T-cell (primary cell): ENCODE results near the gene SLN. TPM values are rescaled to one million over a fixed set of nuclear protein-coding genes. Genes with fewer than 3 reads are reported as not detected.

Source experiments
- ATAC-seq, 4 experiments: fragments of 200-7000 bp in 3 of 4; fragments of 150-1000 bp in 1 of 4; cut with Tn5 transposase; replicated peaks in 1 of 4; 1 replicate in 3 of 4; 2 replicates in 1 of 4; pipeline ENCODE4 v1.10.0; 2021; ENCODE audit warnings: moderate library complexity in 3 of 4, mild to moderate bottlenecking in 2 of 4, moderate number of reproducible peaks in 1 of 4
- CTCF ChIA-PET, 2 donors: fragments of 300-600 bp; sonication (Branson Sonifier 250); formaldehyde crosslinking; loops; one replicate each; lab custom pipeline; 2022; ENCODE audit warnings: antibody characterized with exemption in 2 of 2; lab: Charles Lee
- POLR2A ChIA-PET, 2 donors: fragments of 300-600 bp; sonication (Branson Sonifier 250); formaldehyde crosslinking; loops; one replicate each; lab custom pipeline; 2022; ENCODE audit warnings: antibody characterized with exemption in 2 of 2; lab: Charles Lee
- DNase-seq, 35 experiments: peaks; one replicate each; pipeline versions ENCODE4 v3.0.0 to v3.0.0-alpha.2; 2013 to 2023
- H3K27ac ChIP-seq: one replicate; pipeline ENCODE4 v1.5.1; 2013; ENCODE audit warnings: low read length
- H3K27me3 ChIP-seq, 2 experiments: replicated peaks in 1 of 2; 1 replicate in 1 of 2; 2 replicates in 1 of 2; pipeline versions ENCODE4 v1.6.1 to v1.7.0; 2013; ENCODE audit warnings: low read length in 1 of 2, mixed read lengths in 1 of 2; ENCODE audit not compliant: control insufficient read depth in 2 of 2, insufficient read depth in 2 of 2; ENCODE audit errors: extremely low read depth in 1 of 2
- H3K36me3 ChIP-seq, 2 donors: 1 replicate in 1 of 2; 2 replicates in 1 of 2; pipeline versions ENCODE4 v1.6.1 to v1.7.0; 2013; ENCODE audit warnings: low read length in 1 of 2; ENCODE audit not compliant: control insufficient read depth in 2 of 2, insufficient read depth in 1 of 2; ENCODE audit errors: extremely low read depth in 1 of 2
- H3K4me1 ChIP-seq, 2 experiments: 1 replicate in 1 of 2; 2 replicates in 1 of 2; pipeline versions ENCODE4 v1.6.1 to v1.7.0; 2013; ENCODE audit warnings: low read length in 2 of 2, mixed read lengths in 1 of 2; ENCODE audit not compliant: insufficient read depth in 2 of 2, control insufficient read depth in 1 of 2; ENCODE audit errors: extremely low read depth in 1 of 2
- H3K4me3 ChIP-seq, 2 donors: 1 replicate in 1 of 2; 2 replicates in 1 of 2; pipeline versions ENCODE4 v1.5.1 to v1.7.0; 2013; ENCODE audit warnings: mild to moderate bottlenecking in 2 of 2, low read length in 1 of 2, moderate library complexity in 1 of 2; ENCODE audit not compliant: control insufficient read depth in 1 of 2; ENCODE audit errors: extremely low read depth in 1 of 2
- H3K9me3 ChIP-seq: 2 replicates; pipeline ENCODE4 v1.7.0; 2013
- H3K27ac Mint-ChIP-seq, 2 donors: one replicate each; pipeline ENCODE4 v1.8.0; 2020 to 2021; ENCODE audit warnings: mild to moderate bottlenecking in 2 of 2, mixed read lengths in 2 of 2
- H3K27me3 Mint-ChIP-seq, 2 donors: one replicate each; pipeline ENCODE4 v1.8.0; 2021 to 2022; ENCODE audit warnings: mixed read lengths in 2 of 2
- H3K36me3 Mint-ChIP-seq: one replicate; pipeline ENCODE4 v1.8.0; 2021; ENCODE audit warnings: mixed read lengths
- H3K4me1 Mint-ChIP-seq, 3 donors: one replicate each; pipeline ENCODE4 v1.8.0; 2020 to 2022; ENCODE audit warnings: mixed read lengths in 3 of 3, mild to moderate bottlenecking in 1 of 3
- H3K4me3 Mint-ChIP-seq, 3 donors: one replicate each; pipeline ENCODE4 v1.8.0; 2020 to 2022; ENCODE audit warnings: mild to moderate bottlenecking in 3 of 3, mixed read lengths in 3 of 3, moderate library complexity in 3 of 3
- H3K9me3 Mint-ChIP-seq, 3 donors: one replicate each; pipeline ENCODE4 v1.8.0; 2020 to 2022; ENCODE audit warnings: mixed read lengths in 3 of 3
- WGBS: methylation state at CpG from one replicate; pipeline ENCODE4 v1.1.5; 2013; ENCODE audit warnings: missing lambda C conversion rate; ENCODE audit not compliant: insufficient coverage; 5-methylcytosine and 5-hydroxymethylcytosine counted together
- total RNA-seq, 35 experiments: library from RNA in 6 of 35; stranded (reverse) in 6 of 35; fragments of 120-200 nt in 1 of 35; gene quantifications; one replicate each; pipeline versions ENCODE4 v1.2.1 to v1.2.4 and lab custom pipeline; 2013 to 2026

SLN gene
- total RNA-seq, 5 donors from 2014 or later (not counting 1 experiment from before 2014, with no cell fraction given), result not detected

DNA sequence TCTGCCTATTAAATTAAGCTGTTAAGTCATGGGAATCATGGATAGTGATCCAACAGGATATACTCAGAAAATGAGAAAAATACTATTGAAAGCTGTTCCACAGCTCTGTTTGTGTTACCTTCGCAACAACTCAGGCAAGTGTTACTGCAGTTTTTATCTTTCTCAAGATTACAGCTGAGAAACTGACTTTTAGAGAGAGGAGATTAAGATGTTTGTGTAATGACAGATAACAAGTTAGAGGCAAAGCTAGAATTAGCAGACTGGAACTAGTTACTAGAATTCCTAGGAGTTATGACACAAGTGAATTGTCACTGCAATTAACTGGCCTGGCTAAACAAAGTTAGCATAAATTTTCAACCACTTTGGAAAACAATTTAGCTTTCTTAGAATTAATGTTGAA lies 1.6 kb downstream of the SLN start:
- Histone ChIP-seq H3K27ac (no peak overlapping the region), H3K36me3 (no peaks in the 10 kb centered on the region), H3K4me1 (no peaks in the 10 kb centered on the region), H3K4me3 (no peak overlapping the region), H3K9me3 (no peaks in the 10 kb centered on the region), H3K27me3 (peaks cover 0 to 6% of the 10 kb centered on the region in 2 experiments)
- H3K4me3 Mint-ChIP-seq, result no peak overlapping the region
- ChIA-PET POLR2A (no interaction called here), CTCF (no interaction called here)
- H3K27ac Mint-ChIP-seq, result no peak overlapping the region
- H3K9me3 Mint-ChIP-seq, result no peaks in the 10 kb centered on the region
- no peaks in the 10 kb centered on the region for H3K4me1 Mint-ChIP-seq
- H3K36me3 Mint-ChIP-seq, result no peaks in the 10 kb centered on the region
- H3K27me3 Mint-ChIP-seq, result peaks cover 16 to 38% of the 10 kb centered on the region in 2 donors
- no CpG with 5 or more reads among the region's 1 CpG for WGBS
- ATAC-seq (no peak), DNase-seq (no peak)

DNA sequence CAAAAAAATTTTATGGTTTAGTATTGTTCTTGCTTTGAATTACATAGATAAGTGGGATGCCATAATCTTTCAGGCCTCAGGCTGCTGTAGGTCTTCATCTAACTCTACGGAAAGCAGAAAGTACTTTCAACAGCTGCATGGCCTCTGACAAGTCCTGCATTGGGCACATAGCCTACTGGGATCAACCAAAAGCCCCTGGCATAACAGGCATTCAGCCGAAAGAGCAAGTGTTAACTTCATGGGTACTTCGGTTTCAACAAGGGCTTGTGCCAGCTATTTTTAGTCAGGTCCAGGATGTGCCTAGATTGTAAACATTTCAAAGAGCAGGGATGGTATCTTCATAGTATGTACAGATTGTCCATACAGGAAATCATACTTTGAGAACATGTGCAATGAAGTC lies 3.1 kb downstream of the SLN start:
- DNase-seq (no peak), ATAC-seq (no peak)
- no peaks in the 10 kb centered on the region for H3K36me3 Mint-ChIP-seq
- H3K4me3 ChIP-seq, result no peak overlapping the region
- POLR2A ChIA-PET, result no interaction called here
- CTCF ChIA-PET, result no interaction called here
- H3K27me3 ChIP-seq, result peaks cover 0 to 6% of the 10 kb centered on the region in 2 experiments
- H3K9me3 ChIP-seq, result no peaks in the 10 kb centered on the region
- 94% methylated on average over 2 of the region's 3 CpGs for WGBS
- H3K4me3 Mint-ChIP-seq, result no peak overlapping the region
- H3K4me1 ChIP-seq, result no peaks in the 10 kb centered on the region
- H3K9me3 Mint-ChIP-seq, result no peaks in the 10 kb centered on the region
- H3K27ac Mint-ChIP-seq, result no peak overlapping the region
- H3K36me3 ChIP-seq, result no peaks in the 10 kb centered on the region
- no peak overlapping the region for H3K27ac ChIP-seq
- H3K27me3 Mint-ChIP-seq, result peaks cover 20 to 31% of the 10 kb centered on the region in 2 donors
- no peaks in the 10 kb centered on the region for H3K4me1 Mint-ChIP-seq

DNA sequence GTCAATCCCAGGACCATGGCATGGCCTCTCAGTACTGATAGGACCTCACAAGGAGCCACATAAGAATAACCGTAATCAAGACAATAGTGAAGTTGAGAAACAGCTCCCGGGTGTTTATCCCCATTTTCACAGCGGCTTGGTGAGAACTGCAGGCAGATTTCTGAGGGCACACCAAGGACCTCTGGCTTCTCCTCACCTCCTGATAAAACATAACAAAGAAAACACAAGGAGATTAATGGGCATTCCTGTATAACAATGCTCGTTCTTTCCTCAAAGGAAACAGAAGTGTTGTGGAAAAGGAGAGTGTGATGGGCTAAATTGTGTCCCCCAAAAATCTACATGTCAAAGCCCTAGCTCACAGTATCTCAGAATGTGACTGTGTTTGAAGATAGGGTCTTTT lies 4.0 kb downstream of the SLN start:
- peaks cover 23 to 29% of the 10 kb centered on the region in 2 donors for H3K27me3 Mint-ChIP-seq
- Histone ChIP-seq H3K27ac (no peak overlapping the region), H3K4me3 (no peak overlapping the region), H3K27me3 (peaks cover 0 to 6% of the 10 kb centered on the region in 2 experiments), H3K4me1 (no peaks in the 10 kb centered on the region), H3K9me3 (no peaks in the 10 kb centered on the region), H3K36me3 (no peaks in the 10 kb centered on the region)
- POLR2A ChIA-PET, result no interaction called here
- no peaks in the 10 kb centered on the region for H3K9me3 Mint-ChIP-seq
- CTCF ChIA-PET, result interaction anchor here in 1 of 2 donors (0.6 kb wide), 1 partner anchor 390 kb away, joined by 5 read pairs; no protein-coding TSS in a partner anchor
- no peaks in the 10 kb centered on the region for H3K36me3 Mint-ChIP-seq
- ATAC-seq (no peak), DNase-seq (no peak)
- WGBS, result 82% methylated on average over 2 of the region's 4 CpGs
- no peak overlapping the region for H3K4me3 Mint-ChIP-seq
- H3K27ac Mint-ChIP-seq, result no peak overlapping the region
- no peaks in the 10 kb centered on the region for H3K4me1 Mint-ChIP-seq

DNA sequence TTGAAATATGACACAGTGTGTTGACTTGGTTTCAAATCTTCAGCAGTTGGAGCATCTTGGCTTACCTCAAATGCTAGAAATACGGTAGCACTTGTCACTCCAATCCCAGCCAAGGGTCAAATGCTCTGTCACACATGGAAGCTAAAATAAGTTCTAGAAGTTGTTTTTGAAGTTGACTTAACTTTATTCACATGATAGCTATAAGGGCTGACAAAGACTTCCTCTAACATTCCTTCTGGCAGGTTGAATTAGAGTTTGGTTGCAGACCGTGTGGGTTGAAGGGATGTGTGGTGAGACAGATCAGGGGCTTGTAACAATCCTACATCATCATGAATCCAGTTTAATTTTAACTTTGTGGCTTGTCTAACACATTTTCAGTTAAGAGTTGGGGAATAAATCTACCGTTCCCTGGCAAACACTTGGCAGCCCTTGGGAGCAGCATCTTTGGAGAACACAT lies 4.6 kb downstream of the SLN start:
- no peaks in the 10 kb centered on the region for H3K36me3 ChIP-seq
- no peak for ATAC-seq
- ChIA-PET CTCF (no interaction called here), POLR2A (no interaction called here)
- Mint-ChIP-seq H3K27me3 (peaks cover 19 to 26% of the 10 kb centered on the region in 2 donors), H3K36me3 (no peaks in the 10 kb centered on the region), H3K4me1 (no peaks in the 10 kb centered on the region), H3K27ac (no peak overlapping the region), H3K9me3 (no peaks in the 10 kb centered on the region), H3K4me3 (no peak overlapping the region)
- peaks cover 0 to 6% of the 10 kb centered on the region in 2 experiments for H3K27me3 ChIP-seq
- H3K4me3 ChIP-seq, result no peak overlapping the region
- H3K9me3 ChIP-seq, result no peaks in the 10 kb centered on the region
- no peak for DNase-seq
- no CpG with 5 or more reads among the region's 3 CpGs for WGBS
- H3K4me1 ChIP-seq, result no peaks in the 10 kb centered on the region
- H3K27ac ChIP-seq, result no peak overlapping the region

DNA sequence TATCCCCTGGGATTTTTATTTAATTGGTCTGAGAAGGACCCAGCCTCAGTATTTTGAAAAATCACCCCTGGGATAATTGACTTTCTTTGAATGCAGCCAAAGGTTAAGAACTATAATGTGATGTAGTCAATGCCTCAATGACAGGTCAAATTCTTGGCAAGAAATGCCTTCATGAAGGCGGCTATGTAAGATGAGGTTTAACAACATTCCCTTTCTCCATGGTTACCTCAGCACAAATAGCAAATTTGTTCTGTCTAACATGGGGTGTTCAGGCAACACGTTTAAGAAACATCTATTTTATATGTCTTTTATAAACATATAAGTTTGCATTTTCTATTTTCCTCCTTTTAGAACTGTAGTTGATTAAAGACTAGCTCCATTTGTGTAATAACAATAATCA lies 5.3 kb downstream of the SLN start:
- H3K4me3 Mint-ChIP-seq, result no peak overlapping the region
- DNase-seq (no peak), ATAC-seq (no peak)
- H3K36me3 ChIP-seq, result no peaks in the 10 kb centered on the region
- no peak overlapping the region for H3K27ac Mint-ChIP-seq
- H3K36me3 Mint-ChIP-seq, result no peaks in the 10 kb centered on the region
- ChIA-PET POLR2A (no interaction called here), CTCF (no interaction called here)
- peaks cover 18 to 26% of the 10 kb centered on the region in 2 donors for H3K27me3 Mint-ChIP-seq
- H3K4me1 Mint-ChIP-seq, result no peaks in the 10 kb centered on the region
- H3K9me3 Mint-ChIP-seq, result no peaks in the 10 kb centered on the region
- no peaks in the 10 kb centered on the region for H3K9me3 ChIP-seq
- H3K27me3 ChIP-seq, result peaks cover 0 to 6% of the 10 kb centered on the region in 2 experiments
- no peak overlapping the region for H3K27ac ChIP-seq
- no CpG with 5 or more reads among the region's 2 CpGs for WGBS
- no peak overlapping the region for H3K4me3 ChIP-seq
- H3K4me1 ChIP-seq, result no peaks in the 10 kb centered on the region

DNA sequence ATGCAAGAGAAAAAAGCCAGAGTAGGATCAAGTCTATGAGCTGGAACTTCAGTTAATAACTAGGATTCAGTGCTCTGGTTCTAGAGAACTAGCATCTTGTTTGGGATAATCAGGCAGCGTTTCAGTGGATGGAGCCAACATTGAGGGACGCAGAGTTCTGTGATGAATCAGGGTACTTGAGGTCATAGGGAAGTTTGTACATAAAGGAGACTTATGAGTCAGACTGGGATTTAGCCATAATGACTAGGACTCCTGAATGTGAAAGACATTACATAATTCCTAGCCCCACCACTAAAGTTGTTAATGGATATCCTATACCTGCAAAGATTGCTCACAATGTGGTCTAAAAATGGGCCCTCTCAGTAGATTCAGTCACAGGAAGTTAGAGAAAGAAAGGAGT lies 6.8 kb downstream of the SLN start:
- DNase-seq, result no peak
- Mint-ChIP-seq H3K36me3 (no peaks in the 10 kb centered on the region), H3K4me3 (no peak overlapping the region), H3K27ac (no peak overlapping the region), H3K9me3 (no peaks in the 10 kb centered on the region), H3K27me3 (peaks cover 23 to 29% of the 10 kb centered on the region in 2 donors), H3K4me1 (no peaks in the 10 kb centered on the region)
- no peak overlapping the region for H3K4me3 ChIP-seq
- H3K27ac ChIP-seq, result no peak overlapping the region
- no peaks in the 10 kb centered on the region for H3K4me1 ChIP-seq
- WGBS, result 100% methylated on average over 2 of the region's 2 CpGs
- ChIA-PET POLR2A (no interaction called here), CTCF (no interaction called here)
- H3K36me3 ChIP-seq, result no peaks in the 10 kb centered on the region
- no peak for ATAC-seq
- peaks cover 0 to 10% of the 10 kb centered on the region in 2 experiments for H3K27me3 ChIP-seq
- H3K9me3 ChIP-seq, result no peaks in the 10 kb centered on the region

DNA sequence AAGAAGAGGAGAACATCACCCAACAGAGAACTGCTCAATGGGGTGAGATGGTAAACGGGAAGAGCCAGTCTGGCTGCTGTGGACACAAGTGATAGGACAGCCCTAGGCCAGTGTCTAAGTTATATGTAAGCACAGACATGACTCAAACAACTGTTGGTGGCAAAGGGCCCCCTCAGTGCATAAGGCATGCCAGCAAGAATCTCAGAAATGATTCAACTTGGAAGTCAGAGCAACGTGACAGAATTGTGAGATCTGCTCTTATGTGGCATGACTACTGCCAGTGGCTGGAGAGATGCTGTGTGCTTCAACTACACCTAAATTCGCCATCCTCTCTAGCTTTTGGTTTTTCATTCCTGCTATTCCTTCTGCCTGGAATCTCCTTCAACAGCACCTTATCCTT lies 7.4 kb downstream of the SLN start:
- peaks cover 29 to 30% of the 10 kb centered on the region in 2 donors for H3K27me3 Mint-ChIP-seq

More for the DNA sequence above, 7.4 kb downstream of the SLN start:
- Mint-ChIP-seq H3K4me1 (no peaks in the 10 kb centered on the region), H3K9me3 (no peaks in the 10 kb centered on the region), H3K4me3 (no peak overlapping the region), H3K36me3 (no peaks in the 10 kb centered on the region), H3K27ac (no peak overlapping the region)
- Histone ChIP-seq H3K36me3 (no peaks in the 10 kb centered on the region), H3K9me3 (no peaks in the 10 kb centered on the region), H3K27me3 (peaks cover 0 to 8% of the 10 kb centered on the region in 2 experiments), H3K27ac (no peak overlapping the region), H3K4me1 (no peaks in the 10 kb centered on the region), H3K4me3 (no peak overlapping the region)
- CTCF ChIA-PET, result no interaction called here
- POLR2A ChIA-PET, result no interaction called here
- DNase-seq (no peak), ATAC-seq (no peak)
- WGBS, result 40% methylated on average over 1 of the region's 3 CpGs
